ENCODE data around the gene MAD2L1BP. TPM values are rescaled to one million over a fixed set of nuclear protein-coding genes. Genes with fewer than 3 reads are reported as not detected.

The MAD2L1BP gene
- total and polyA plus RNA-seq, 2 donors (not counting 3 experiments of a cell fraction or from before 2014, with no cell fraction given) = 32.3 to 62.0 TPM

- BruUV-seq (replicated peaks) = no TSS peak
- H2AFZ ChIP-seq (ENCODE audit: low read depth, low read length) = no peak overlapping the region
- no peaks in the 10 kb centered on the region for H3K79me2 ChIP-seq (ENCODE audit: control insufficient read depth, insufficient read depth, low read length)
- dilution Hi-C loops (cut with MboI; ENCODE audit: extremely low pct_ligation_motif_present, low sequenced_read_pairs) = no loop called here
- DNase-seq (ENCODE audit: low read depth, low spot score) (no peak), FAIRE-seq (no peak)
- no peaks in the 10 kb centered on the region for H3K9me3 ChIP-seq (replicated peaks; ENCODE audit: control insufficient read depth, insufficient read depth, low read length)
- H3K27ac ChIP-seq (ENCODE audit: insufficient read depth, low read depth, low read length) = no peak overlapping the region
- no peaks in the 10 kb centered on the region for H3K27me3 ChIP-seq (ENCODE audit: control insufficient read depth in 2 of 2, insufficient read depth in 2 of 2, low read length in 2 of 2)
- intact Hi-C loops (cut with micrococcal nuclease) = no loop called here
- no peaks in the 10 kb centered on the region for H3K9me1 ChIP-seq (replicated peaks; ENCODE audit: control insufficient read depth, extremely low read depth, insufficient read depth, low read length)
- H3K4me3 ChIP-seq (replicated peaks in 1 of 3; ENCODE audit: insufficient read depth in 1 of 3, low read depth in 1 of 3, low read length in 3 of 3) = no peak overlapping the region
- H3K4me2 ChIP-seq (ENCODE audit: insufficient read depth, low read length) = no peak overlapping the region
- H3K4me1 ChIP-seq (ENCODE audit: control insufficient read depth, extremely low read depth, insufficient read depth, low read length) = peaks cover 5% of the 10 kb centered on the region
- TF ChIP-seq POLR2A (IDR thresholded peaks at IDR 0.05; ENCODE audit: low read depth, low read length) (no peak), MYC (IDR thresholded peaks at IDR 0.05; ENCODE audit: low read depth, low read length) (no peak), POLR2AphosphoS5 (IDR thresholded peaks at IDR 0.05; ENCODE audit: insufficient read depth, low read depth, low read length) (no peak), CTCF (IDR thresholded peaks at IDR 0.05; ENCODE audit: extremely low read depth in 1 of 2, insufficient read depth in 1 of 2, low read depth in 1 of 2, low read length in 2 of 2) (no peak), GATA2 (IDR thresholded peaks at IDR 0.05; ENCODE audit: insufficient read depth, insufficient read length, low read depth, low read length) (no peak), MAX (IDR thresholded peaks at IDR 0.05; ENCODE audit: insufficient read depth, insufficient read length) (no peak), JUN (IDR thresholded peaks at IDR 0.05; ENCODE audit: borderline replicate concordance, insufficient read depth, insufficient read length, low read depth) (no peak), FOS (IDR thresholded peaks at IDR 0.05; ENCODE audit: borderline replicate concordance, insufficient read depth, low read length) (no peak)
- H4K20me1 ChIP-seq (replicated peaks; ENCODE audit: control insufficient read depth, extremely low read depth, insufficient read depth, low read length) = no peaks in the 10 kb centered on the region
- no peak overlapping the region for H3K9ac ChIP-seq (replicated peaks; ENCODE audit: extremely low read depth, insufficient read depth, low read length)
- ChIA-PET CTCF (interaction anchor here (0.7 to 2.5 kb wide), 4 partner anchors 90 to 407 kb away, joined by 3 to 17 read pairs (median 8); partner anchors contain the start of gene VEGFA), POLR2A (no interaction called here)
- peaks cover 2 to 36% of the 10 kb centered on the region in 2 experiments for H3K36me3 ChIP-seq (ENCODE audit: control insufficient read depth in 2 of 2, extremely low read depth in 1 of 2, insufficient read depth in 2 of 2, low read length in 2 of 2)
Observed at GRCh38 chr6:43671801-43672690, 36.4 kb downstream of the MAD2L1BP start.
